Measurements from ENCODE around the gene OR1K1. TPM values are rescaled to one million over a fixed set of nuclear protein-coding genes. Genes with fewer than 3 reads are reported as not detected.
"Not testable (repeated sequence)": the region's sequence is repeated elsewhere in the genome, so short reads cannot be mapped to it uniquely, and the experiment has no call there.

The OR1K1 gene
- total and polyA plus RNA-seq, 10 donors: not detected

GRCh38 chr9:122835313-122835731, 35.4 kb downstream of the OR1K1 start:
- Histone ChIP-seq H3K4me1 (peaks cover 7 to 15% (median 11%) of the 10 kb centered on the region in 6 donors), H3K9me3 (no peaks in the 10 kb centered on the region), H3K27me3 (replicated peaks in 1 of 7) (no peaks in the 10 kb centered on the region), H3K4me3 (peak overlapping the region in 1 of 8 donors; percentile 30), H3K36me3 (no peaks in the 10 kb centered on the region), H3K27ac (peak overlapping the region in 1 of 8 donors; percentile 18)
- no peak for DNase-seq
- WGBS, 5 donors: 11 to 27% (median 15%) methylated on average over 4 of the region's 4 CpGs
- intact Hi-C loops (cut with DNase I; ENCODE audit: low total_unique reads): no loop called here
- no peak for TF ChIP-seq CTCF (IDR thresholded peaks at IDR 0.05 in 8 of 11, conservative IDR thresholded peaks at IDR 0.05 in 3 of 11)
- TF ChIP-seq POLR2AphosphoS5 (IDR thresholded peaks at IDR 0.05): no peak
- no peak for TF ChIP-seq POLR2A (IDR thresholded peaks at IDR 0.05)

- TF ChIP-seq POLR2AphosphoS5 (IDR thresholded peaks at IDR 0.05) (no peak), CTCF (IDR thresholded peaks at IDR 0.05 in 8 of 11, conservative IDR thresholded peaks at IDR 0.05 in 3 of 11) (no peak), POLR2A (IDR thresholded peaks at IDR 0.05) (no peak)
- peak; percentile 70 for DNase-seq
- intact Hi-C loops (cut with DNase I; ENCODE audit: low total_unique reads): no loop called here
These were observed 37.4 kb downstream of the OR1K1 start for GRCh38 chr9:122837266-122837850.

GRCh38 chr9:122838441-122838840, 38.5 kb downstream of the OR1K1 start:
- DNase-seq: not testable (repeated sequence)

More at GRCh38 chr9:122837266-122837850, 37.4 kb downstream of the OR1K1 start:
- Histone ChIP-seq H3K9me3 (no peaks in the 10 kb centered on the region), H3K27me3 (replicated peaks in 1 of 7) (no peaks in the 10 kb centered on the region), H3K27ac (no peak overlapping the region), H3K36me3 (no peaks in the 10 kb centered on the region), H3K4me1 (peaks cover 7 to 15% (median 11%) of the 10 kb centered on the region in 6 donors), H3K4me3 (no peak overlapping the region)
- WGBS, 5 donors: 92 to 97% (median 96%) methylated on average over 14 of the region's 14 CpGs

GRCh38 chr9:122841501-122841900, 41.6 kb downstream of the OR1K1 start:
- no peaks in the 10 kb centered on the region for H3K4me1 ChIP-seq
- H3K9me3 ChIP-seq: no peaks in the 10 kb centered on the region
- H3K27ac ChIP-seq: no peak overlapping the region
- no peak for DNase-seq
- H3K4me3 ChIP-seq: no peak overlapping the region
- 72 to 82% (median 80%) methylated on average over 4 of the region's 4 CpGs for WGBS, 5 donors
- intact Hi-C loops (cut with DNase I; ENCODE audit: low total_unique reads): no loop called here
- H3K36me3 ChIP-seq: peaks cover 0 to 15% (median 6%) of the 10 kb centered on the region in 6 donors
- no peak for TF ChIP-seq POLR2AphosphoS5 (IDR thresholded peaks at IDR 0.05)
- no peak for TF ChIP-seq POLR2A (IDR thresholded peaks at IDR 0.05)
- TF ChIP-seq CTCF (IDR thresholded peaks at IDR 0.05 in 8 of 11, conservative IDR thresholded peaks at IDR 0.05 in 3 of 11): no peak
- no peaks in the 10 kb centered on the region for H3K27me3 ChIP-seq (replicated peaks in 1 of 7)

More at GRCh38 chr9:122838441-122838840, 38.5 kb downstream of the OR1K1 start:
- 68 to 89% (median 78%) methylated on average over 3 of the region's 3 CpGs for WGBS, 5 donors
- peaks cover 7 to 15% (median 11%) of the 10 kb centered on the region in 6 donors for H3K4me1 ChIP-seq
- H3K36me3 ChIP-seq; intact Hi-C loops (cut with DNase I; ENCODE audit: low total_unique reads); H3K27ac ChIP-seq; H3K27me3 ChIP-seq (replicated peaks in 1 of 7); H3K4me3 ChIP-seq; H3K9me3 ChIP-seq: not testable (repeated sequence)
